Esophagus squamous epithelium (tissue), 4 donors: ENCODE results near the gene FAM135A.
"Not testable (repeated sequence)": the region's sequence is repeated elsewhere in the genome, so short reads cannot be mapped to it uniquely, and the experiment has no call there.

Source experiments
- POLR2A ChIP-seq, 4 donors: fragments of 450-650 bp; IDR thresholded peaks; one replicate each; pipeline ENCODE4 v1.6.1; 2017; ENCODE audit warnings: antibody characterized with exemption in 4 of 4, mild to moderate bottlenecking in 4 of 4, moderate library complexity in 3 of 4
- TF ChIP-seq, protein P1 (sequence below), 6 experiments: fragments of 450-650 bp in 4 of 6; fragments of 200-600 bp in 2 of 6; sonication (generic) in 2 of 6; IDR thresholded peaks; one replicate each; pipeline ENCODE4 v1.5.1; 2016 to 2019; ENCODE audit warnings: antibody characterized with exemption in 6 of 6, mild to moderate bottlenecking in 4 of 6, moderate library complexity in 4 of 6

DNA sequence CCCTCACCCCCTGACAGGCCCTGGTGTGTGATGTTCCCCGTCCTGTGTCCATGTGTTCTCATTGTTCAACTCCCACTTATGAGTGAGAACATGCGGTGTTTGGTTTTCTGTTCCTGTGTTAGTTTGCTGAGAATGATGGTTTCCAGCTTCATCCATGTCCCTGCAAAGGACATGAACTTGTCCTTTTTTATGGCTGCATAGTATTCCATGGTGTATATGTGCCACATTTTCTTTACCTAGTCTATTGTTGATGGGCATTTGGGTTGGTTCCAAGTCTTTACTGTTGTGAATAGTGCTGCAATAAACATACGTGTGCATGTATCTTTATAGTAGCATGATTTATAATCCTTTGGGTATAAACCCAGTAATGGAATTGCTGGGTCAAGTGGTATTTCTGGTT is 82.5 kb downstream of the FAM135A start:
- TF ChIP-seq, protein P1, sequence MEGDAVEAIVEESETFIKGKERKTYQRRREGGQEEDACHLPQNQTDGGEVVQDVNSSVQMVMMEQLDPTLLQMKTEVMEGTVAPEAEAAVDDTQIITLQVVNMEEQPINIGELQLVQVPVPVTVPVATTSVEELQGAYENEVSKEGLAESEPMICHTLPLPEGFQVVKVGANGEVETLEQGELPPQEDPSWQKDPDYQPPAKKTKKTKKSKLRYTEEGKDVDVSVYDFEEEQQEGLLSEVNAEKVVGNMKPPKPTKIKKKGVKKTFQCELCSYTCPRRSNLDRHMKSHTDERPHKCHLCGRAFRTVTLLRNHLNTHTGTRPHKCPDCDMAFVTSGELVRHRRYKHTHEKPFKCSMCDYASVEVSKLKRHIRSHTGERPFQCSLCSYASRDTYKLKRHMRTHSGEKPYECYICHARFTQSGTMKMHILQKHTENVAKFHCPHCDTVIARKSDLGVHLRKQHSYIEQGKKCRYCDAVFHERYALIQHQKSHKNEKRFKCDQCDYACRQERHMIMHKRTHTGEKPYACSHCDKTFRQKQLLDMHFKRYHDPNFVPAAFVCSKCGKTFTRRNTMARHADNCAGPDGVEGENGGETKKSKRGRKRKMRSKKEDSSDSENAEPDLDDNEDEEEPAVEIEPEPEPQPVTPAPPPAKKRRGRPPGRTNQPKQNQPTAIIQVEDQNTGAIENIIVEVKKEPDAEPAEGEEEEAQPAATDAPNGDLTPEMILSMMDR (IDR thresholded peaks at IDR 0.05) = not testable (repeated sequence)
- TF ChIP-seq POLR2A (IDR thresholded peaks at IDR 0.05) = not testable (repeated sequence)
